OCI-LY3 (cell line): Measurements from ENCODE around the gene JPH3.
"Not testable (repeated sequence)": the region's sequence is repeated elsewhere in the genome, so short reads cannot be mapped to it uniquely, and the experiment has no call there.

Experiments
- H2AFZ ChIP-seq: fragments of 200-600, 300-600 bp; shearing (Covaris generic); 2 replicates; pipeline ENCODE4 v1.6.0; 2014; ENCODE audit warnings: antibody characterized with exemption, low read depth, low read length
- H3K27ac ChIP-seq: fragments of 200-600, 300-600 bp; sonication (generic); 2 replicates; pipeline ENCODE4 v1.5.1; 2014; ENCODE audit warnings: mild to moderate bottlenecking, low read length, moderate library complexity, mixed read lengths
- H3K27me3 ChIP-seq: fragments of 200-600, 300-600 bp; sonication (generic); 2 replicates; pipeline ENCODE4 v1.6.1; 2014; ENCODE audit warnings: low read depth, low read length, mixed read lengths
- H3K36me3 ChIP-seq: fragments of 200-600, 300-600 bp; sonication (generic); replicated peaks from 2 replicates; pipeline ENCODE3; 2014; ENCODE audit warnings: low read depth, low read length, mixed read lengths
- H3K4me1 ChIP-seq: fragments of 300-600, 200-600 bp; sonication (generic); 2 replicates; pipeline ENCODE4 v1.6.1; 2014; ENCODE audit warnings: low read length, mixed read lengths
- H3K4me2 ChIP-seq: fragments of 200-600, 300-600 bp; sonication (generic); 2 replicates; pipeline ENCODE4 v1.6.1; 2014; ENCODE audit warnings: low read length, mixed read lengths
- H3K4me3 ChIP-seq: fragments of 300-600, 200-600 bp; sonication (generic); 2 replicates; pipeline ENCODE4 v1.5.1; 2014; ENCODE audit warnings: antibody characterized with exemption, mild to moderate bottlenecking, low read length, moderate library complexity
- H3K79me2 ChIP-seq: fragments of 300-600, 200-600 bp; shearing (Covaris generic); 2 replicates; pipeline ENCODE4 v1.6.1; 2014; ENCODE audit warnings: mild to moderate bottlenecking, low read length, mixed read lengths
- H3K9ac ChIP-seq: fragments of 300-600, 200-600 bp; shearing (Covaris generic); 2 replicates; pipeline ENCODE4 v1.6.0; 2014; ENCODE audit warnings: mild to moderate bottlenecking, low read length, moderate library complexity
- H3K9me3 ChIP-seq: fragments of 200-600, 300-600 bp; shearing (Covaris generic); 2 replicates; pipeline ENCODE4 v1.6.1; 2014; ENCODE audit warnings: low read length, mixed read lengths; ENCODE audit not compliant: insufficient read depth
- H4K20me1 ChIP-seq: fragments of 200-600, 300-600 bp; sonication (generic); 2 replicates; pipeline ENCODE4 v1.6.1; 2016; ENCODE audit warnings: low read length, mixed read lengths; ENCODE audit not compliant: insufficient read depth
- CTCF ChIP-seq: fragments of 200-600, 300-600 bp; sonication (generic); IDR thresholded peaks from 2 replicates; pipeline ENCODE4 v1.5.1; 2014; ENCODE audit warnings: antibody characterized with exemption, low read length, low read depth
- EZH2phosphoT487 ChIP-seq: fragments of 200-600 bp; shearing (Covaris generic); IDR thresholded peaks from 2 replicates; pipeline ENCODE4 v1.6.1; 2018; ENCODE audit warnings: antibody characterized with exemption, mixed run types, low read depth

JPH3 gene

GRCh38 chr16:87724490-87725291, 122.4 kb downstream of the JPH3 start:
- no peak for TF ChIP-seq EZH2phosphoT487
- no peak for TF ChIP-seq CTCF
- peaks cover 6% of the 10 kb centered on the region; the same call in 1 of the 2 replicates for H3K79me2 ChIP-seq
- H4K20me1 ChIP-seq, result no peaks in the 10 kb centered on the region
- no peak overlapping the region for H2AFZ ChIP-seq
- no peaks in the 10 kb centered on the region for H3K4me1 ChIP-seq
- H3K27ac ChIP-seq, result no peak overlapping the region
- H3K27me3 ChIP-seq, result no peaks in the 10 kb centered on the region
- no peak overlapping the region for H3K4me2 ChIP-seq
- no peaks in the 10 kb centered on the region for H3K9me3 ChIP-seq
- peaks cover 51% of the 10 kb centered on the region for H3K36me3 ChIP-seq
- no peak overlapping the region for H3K9ac ChIP-seq
- no peak overlapping the region for H3K4me3 ChIP-seq

GRCh38 chr16:87725596-87726235, 123.4 kb downstream of the JPH3 start:
- Histone ChIP-seq H3K4me1 (no peaks in the 10 kb centered on the region), H4K20me1 (no peaks in the 10 kb centered on the region), H2AFZ (no peak overlapping the region), H3K79me2 (peaks cover 6% of the 10 kb centered on the region; the same call in 1 of the 2 replicates), H3K27me3 (no peaks in the 10 kb centered on the region), H3K36me3 (peaks cover 41% of the 10 kb centered on the region), H3K4me3 (no peak overlapping the region), H3K4me2 (no peak overlapping the region), H3K9me3 (no peaks in the 10 kb centered on the region), H3K9ac (no peak overlapping the region), H3K27ac (no peak overlapping the region)
- TF ChIP-seq CTCF, result no peak
- TF ChIP-seq EZH2phosphoT487, result no peak

- H3K79me2 ChIP-seq, H3K27ac ChIP-seq, H3K27me3 ChIP-seq, H3K4me3 ChIP-seq, H3K4me1 ChIP-seq, H2AFZ ChIP-seq, H3K9me3 ChIP-seq, H3K4me2 ChIP-seq, H4K20me1 ChIP-seq, H3K9ac ChIP-seq: not testable (repeated sequence)
- peaks cover 39% of the 10 kb centered on the region for H3K36me3 ChIP-seq
These were observed 124.3 kb downstream of the JPH3 start for GRCh38 chr16:87726577-87726976.

GRCh38 chr16:87727346-87727745, 125.0 kb downstream of the JPH3 start:
- Histone ChIP-seq H3K9me3 (no peaks in the 10 kb centered on the region), H3K27ac (no peak overlapping the region), H3K79me2 (peaks cover 9% of the 10 kb centered on the region), H3K4me1 (no peaks in the 10 kb centered on the region), H3K27me3 (no peaks in the 10 kb centered on the region), H2AFZ (no peak overlapping the region), H3K36me3 (peaks cover 34% of the 10 kb centered on the region), H4K20me1 (no peaks in the 10 kb centered on the region), H3K4me3 (no peak overlapping the region), H3K4me2 (no peak overlapping the region), H3K9ac (no peak overlapping the region)
- TF ChIP-seq EZH2phosphoT487 (no peak), CTCF (no peak)
